Hematopoietic multipotent progenitor cell treated with erythropoietin and hydrocortisone succinate and interleukin-3 and kit ligand, for 4 days (in vitro differentiated cells): ENCODE data around the gene SYMPK.

ENCODE experiments used
- DNase-seq: peaks from one replicate; pipeline ENCODE4 v3.0.0-alpha.2; 2015

SYMPK gene

DNA sequence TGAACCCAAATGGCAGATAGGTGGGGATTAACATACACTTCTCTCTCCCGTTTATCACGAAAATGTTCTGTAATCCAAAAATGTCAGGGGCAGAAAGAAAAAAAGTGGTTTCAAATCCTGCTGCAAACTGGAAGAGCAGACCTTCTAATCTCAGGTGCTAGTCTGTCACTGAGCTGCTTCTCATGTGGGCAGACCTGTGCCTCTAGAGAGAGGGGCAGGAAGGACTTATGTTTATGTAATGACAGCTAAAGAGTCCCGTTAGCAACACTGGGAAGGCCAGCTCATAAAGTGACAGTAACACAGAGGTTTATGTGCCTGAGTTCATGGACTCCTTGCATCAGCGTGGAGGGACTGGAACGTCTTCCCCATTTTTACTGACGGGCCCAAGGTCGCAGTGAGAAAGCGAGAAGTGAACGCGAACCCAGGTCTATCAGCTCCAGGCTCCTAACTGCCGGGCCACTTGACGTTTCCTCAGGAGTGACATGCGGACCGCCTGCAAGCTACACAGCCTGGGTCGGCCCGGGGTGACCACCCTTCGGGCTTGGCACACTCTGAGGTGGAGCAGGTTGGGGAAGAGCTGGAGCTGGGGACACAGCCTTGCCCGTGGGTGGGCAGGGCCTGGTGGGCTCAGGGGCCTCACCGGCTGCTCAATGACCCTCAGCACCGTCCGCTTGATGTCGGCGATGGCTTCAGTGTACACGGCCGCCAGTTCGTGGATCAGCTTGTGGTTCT is 38.2 kb downstream of the SYMPK start:
- no peak for DNase-seq

DNA sequence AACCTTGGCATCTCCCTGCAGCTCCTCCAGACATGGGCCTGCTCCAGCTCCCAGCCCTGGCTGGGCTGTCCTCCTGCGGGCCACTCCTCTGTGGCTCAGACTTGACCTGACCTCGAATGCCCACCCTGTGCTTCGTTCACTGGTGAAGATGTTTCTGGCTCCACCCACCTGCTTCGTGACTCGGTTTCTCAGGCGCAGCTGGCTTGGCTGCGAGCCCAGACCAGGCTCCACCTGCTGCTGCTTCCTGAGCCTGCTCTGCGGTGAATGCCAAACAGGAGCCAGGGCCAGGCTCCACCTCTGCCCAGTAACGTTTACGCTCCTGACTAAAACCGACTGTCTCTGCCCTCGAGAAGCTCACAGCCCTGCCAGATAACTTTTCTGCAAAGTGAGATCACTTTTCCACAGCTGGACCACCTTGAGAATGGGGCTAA is 38.9 kb downstream of the SYMPK start:
- no peak for DNase-seq

GRCh38 chr19:45823182-45823581 is 39.8 kb downstream of the SYMPK start:
- DNase-seq, result no peak

DNA sequence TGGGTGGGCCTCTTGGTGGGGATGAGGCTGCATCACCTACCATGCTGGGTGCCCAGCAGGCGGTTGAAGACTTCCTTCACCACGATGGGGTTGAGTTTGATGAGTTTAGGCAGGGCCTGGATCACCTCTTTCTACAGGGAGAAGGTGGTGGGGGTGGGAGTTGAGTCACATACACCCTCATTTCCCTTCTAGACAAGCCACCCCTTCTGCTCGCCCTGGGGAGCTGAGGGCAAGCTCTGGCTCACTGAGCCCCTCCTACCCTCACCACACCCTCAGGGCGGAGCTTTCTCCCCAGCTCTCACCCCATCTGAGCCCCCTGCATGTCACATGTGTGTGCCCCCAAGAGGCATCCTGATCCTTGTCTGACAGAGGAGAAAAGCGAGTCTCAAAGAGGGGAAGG is 40.2 kb downstream of the SYMPK start:
- DNase-seq, result no peak

DNA sequence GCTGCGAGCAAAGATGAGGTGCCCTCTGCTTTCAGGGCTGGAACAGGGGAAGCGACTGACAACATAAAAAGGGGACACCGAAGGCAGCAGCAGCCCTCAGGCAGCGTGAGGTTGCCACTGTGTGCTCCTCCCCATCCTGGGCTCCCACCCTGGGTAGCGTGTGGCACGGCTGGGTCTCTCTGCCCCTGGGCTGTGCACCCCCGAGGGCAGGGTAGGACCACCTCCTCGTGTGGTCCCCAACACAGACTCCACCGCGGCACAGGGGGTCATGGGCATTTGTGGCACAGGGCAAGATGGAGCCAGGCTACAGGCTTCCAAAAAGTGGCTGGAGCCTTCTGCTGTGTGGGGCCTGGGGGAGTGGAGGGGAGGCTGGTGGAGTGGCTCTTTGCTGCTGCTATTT is 41.4 kb downstream of the SYMPK start:
- DNase-seq, result no peak

DNA sequence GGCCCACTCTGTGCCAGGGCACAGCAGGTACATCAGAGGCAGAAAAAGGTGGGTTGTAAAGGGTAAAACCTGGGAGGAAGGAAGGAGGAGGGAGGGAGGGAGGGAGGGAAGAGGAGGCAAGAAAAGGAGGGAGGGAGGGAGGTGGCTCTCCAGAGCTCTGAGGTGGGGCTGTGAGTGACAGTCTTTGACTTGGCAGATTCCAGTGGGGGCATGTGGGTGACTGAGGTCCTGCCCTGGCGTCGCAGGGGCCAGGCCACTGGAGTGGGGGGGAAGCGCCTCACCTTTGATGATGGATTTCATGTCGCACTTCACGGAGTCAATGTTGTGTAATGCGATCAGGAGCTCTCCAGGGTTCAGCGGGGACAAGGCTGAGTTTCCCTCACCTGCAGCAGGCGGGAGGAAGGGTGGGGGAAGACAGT is 41.8 kb downstream of the SYMPK start:
- DNase-seq, result no peak

- no peak for DNase-seq
Measured at GRCh38 chr19:45820413-45821102, 42.4 kb downstream of the SYMPK start.

DNA sequence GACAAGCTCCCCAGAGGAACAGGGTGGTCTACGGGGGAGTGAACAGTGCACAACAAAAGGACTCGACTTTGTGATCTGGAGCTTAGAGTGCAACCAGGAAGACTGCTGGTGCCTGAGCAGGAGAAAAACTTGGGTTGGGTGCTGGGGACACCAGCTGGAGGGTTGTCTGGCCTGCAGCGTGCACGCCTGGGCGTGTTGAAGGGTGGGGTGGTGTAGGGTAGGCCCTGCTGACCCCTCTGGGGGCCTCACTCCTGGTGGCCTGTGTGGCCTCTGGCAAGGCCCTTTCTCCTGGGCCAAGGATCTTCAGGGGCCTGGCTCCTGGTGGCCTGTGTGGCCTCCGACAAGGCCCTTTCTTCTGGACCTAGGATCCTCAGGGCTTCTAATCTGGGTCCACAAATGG is 43.2 kb downstream of the SYMPK start:
- DNase-seq, result no peak

GRCh38 chr19:45817725-45818301 is 45.1 kb downstream of the SYMPK start:
- DNase-seq, result no peak

- peak; percentile 98 for DNase-seq
Measured at GRCh38 chr19:45817010-45817724, 45.8 kb downstream of the SYMPK start.

DNA sequence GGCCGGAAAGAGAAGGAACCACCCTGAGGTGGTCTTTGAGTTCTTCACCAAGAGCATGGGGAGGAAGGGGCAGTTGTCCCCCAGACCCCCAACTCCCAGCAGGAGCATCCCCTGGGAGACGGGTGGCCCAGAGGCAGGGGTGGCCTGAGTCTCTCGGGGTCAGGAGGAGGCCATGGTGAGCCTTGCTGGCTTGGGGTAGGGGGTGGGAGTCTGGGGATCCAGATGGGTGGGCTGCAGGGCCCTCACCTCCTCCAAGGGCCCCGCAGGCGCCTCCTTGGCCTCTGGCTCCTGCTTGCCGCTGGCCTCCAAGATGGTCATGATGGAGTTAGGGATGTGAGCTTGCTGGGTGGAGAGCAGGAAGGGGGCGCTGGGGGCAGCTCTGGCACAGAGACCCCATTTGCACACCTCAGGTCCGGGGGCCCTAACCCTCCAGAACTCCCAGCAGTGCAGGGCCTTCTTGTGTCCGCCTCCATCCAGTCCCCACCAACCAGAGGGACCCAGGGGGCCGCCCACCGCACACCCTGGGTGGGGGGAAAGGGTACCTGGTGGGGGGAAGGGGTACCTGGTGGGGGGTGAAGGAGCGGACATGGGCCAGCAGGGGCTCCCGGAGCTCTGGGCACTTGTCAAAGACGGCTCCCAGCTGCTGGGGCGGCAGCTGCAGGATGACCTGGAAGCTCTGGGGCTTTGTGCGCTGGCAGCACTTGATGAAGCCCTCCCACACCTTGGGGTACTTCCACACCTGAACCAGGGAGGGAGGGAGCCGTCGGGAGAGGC is 46.5 kb downstream of the SYMPK start:
- no peak for DNase-seq

- DNase-seq, result no peak
Measured at GRCh38 chr19:45815481-45816216, 47.3 kb downstream of the SYMPK start.

DNA sequence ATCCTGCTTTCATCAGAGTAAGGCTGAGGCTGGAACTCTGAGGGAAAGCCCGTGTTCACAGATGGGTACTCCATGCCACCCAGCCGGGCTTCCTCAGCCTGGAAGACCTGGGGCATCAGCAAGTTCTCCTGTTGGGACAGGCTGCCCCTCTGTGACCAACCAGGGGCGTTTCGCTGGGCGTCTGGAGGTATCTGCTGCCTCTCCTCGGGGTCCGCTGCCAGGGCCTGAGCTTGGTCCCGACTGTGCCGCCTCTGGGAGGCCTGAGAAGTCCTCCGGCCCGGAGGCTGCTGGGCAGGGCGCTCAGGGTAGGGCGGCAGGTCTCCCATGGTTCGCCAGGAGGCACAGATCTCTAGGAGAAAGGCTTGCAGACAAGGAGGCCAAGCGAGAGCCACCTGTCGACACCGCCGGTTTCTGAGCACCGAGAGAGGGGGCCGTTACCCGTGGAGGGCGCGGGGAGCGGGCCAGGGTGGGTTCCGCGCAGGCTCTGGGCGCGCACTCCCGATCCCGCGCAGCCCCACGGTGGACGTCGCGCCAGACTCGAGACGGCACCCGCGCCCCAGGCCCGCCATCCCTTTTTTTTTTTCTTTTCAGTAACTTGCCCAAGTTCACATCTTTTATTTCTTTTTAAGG is 48.0 kb downstream of the SYMPK start, which contains the start of gene RSPH6A:
RSPH6A (minus strand) TSS at position 458 of the 630 bp plus-strand sequence; CDS start at position 326, 132 bp downstream.
- no peak for DNase-seq

GRCh38 chr19:45814166-45814780 is 48.7 kb downstream of the SYMPK start:
- no peak for DNase-seq

DNA sequence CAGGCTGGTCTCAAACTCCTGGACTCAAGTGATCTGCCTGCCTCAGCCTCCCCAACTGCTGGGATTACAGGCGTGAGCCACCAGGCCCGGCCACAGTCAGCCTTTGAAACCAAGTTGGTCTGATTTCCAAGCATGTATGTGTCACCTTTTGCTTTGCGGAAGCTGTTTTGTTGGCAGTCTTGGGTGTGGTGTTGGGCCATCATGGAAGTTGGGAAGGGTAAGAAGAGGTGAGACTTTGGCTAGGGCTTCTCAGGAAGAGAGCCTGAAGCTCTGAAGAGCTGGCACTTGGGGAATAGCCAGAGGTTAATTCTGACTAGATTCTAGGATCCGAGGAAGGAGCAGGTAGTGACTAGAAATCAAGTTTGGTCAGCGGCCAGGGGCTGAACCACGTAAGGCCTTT is 50.6 kb downstream of the SYMPK start:
- no peak for DNase-seq

GRCh38 chr19:45809643-45810159 is 53.2 kb downstream of the SYMPK start:
- DNase-seq, result peak; percentile 82

DNA sequence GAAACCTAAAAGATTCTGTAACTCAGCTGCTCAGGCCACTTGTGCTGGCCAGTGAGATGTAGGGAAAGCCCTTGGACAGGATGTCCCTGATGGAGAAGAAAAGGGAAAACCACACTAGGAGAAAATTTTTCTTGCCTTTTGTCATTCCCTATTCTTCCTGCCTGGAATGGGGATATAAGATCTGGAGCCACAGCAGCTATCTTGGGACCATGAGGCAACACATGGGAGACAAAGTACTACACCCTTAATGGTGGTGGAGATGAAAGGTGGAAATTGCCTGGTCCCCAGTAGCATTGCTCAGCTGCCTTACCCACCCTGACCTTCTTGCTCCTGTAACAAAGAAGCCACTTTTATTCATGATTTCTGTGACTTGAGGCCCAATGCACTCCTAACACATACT is 57.2 kb downstream of the SYMPK start:
- DNase-seq, result no peak

DNA sequence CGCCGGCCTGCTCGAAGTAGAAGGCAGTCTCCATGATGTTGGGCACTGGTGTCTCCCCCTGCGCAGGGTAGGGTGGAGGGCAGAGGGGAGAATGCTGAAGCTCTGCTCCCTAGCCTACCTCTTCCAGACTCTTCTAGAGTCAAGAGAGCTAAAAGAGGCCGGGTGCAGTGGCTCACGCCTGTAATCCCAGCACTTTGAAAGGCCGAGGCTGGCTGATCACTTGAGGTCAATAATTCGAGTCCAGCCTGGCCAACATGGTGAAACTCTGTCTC is 58.1 kb downstream of the SYMPK start:
- no peak for DNase-seq

DNA sequence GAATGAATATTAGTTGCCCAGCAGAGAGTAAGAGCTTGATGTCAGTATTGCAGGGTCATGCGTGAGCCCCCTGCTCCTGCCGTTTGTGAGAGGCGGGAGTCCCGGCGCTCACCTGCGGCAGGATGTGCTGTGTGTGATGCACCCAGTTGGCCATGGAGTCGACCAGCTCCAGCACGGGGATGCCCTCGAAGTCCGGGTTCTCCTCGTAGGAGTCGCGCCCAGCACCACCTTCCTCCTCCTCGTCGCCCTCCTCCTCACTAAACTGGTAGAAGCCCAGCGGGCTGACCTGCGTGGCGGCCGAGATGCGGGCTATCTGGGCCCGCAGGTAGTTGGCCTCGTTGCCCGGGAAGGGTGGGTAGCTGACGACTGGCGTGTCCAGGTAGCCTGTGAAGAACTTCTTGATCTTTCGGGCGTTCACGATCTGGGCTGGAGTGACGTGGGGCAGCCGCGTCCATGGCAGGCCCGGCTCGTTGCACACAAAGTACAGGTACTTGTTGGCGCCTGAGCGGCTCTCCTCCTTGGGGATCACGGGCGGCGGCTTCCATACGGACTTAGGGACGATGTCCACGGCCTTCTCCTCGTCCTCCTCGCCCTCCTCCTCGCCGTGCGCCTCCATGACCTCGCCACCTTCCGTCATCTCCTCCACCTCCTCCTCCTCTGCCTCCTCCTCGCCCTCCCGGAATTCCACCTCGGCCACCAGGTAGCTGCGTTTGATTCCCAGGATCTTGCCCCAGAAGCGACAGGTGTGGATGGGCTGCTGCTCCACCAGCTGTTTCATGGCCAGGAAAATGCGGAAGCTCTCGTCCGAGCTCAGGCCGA is 58.6 kb downstream of the SYMPK start:
- no peak for DNase-seq

DNA sequence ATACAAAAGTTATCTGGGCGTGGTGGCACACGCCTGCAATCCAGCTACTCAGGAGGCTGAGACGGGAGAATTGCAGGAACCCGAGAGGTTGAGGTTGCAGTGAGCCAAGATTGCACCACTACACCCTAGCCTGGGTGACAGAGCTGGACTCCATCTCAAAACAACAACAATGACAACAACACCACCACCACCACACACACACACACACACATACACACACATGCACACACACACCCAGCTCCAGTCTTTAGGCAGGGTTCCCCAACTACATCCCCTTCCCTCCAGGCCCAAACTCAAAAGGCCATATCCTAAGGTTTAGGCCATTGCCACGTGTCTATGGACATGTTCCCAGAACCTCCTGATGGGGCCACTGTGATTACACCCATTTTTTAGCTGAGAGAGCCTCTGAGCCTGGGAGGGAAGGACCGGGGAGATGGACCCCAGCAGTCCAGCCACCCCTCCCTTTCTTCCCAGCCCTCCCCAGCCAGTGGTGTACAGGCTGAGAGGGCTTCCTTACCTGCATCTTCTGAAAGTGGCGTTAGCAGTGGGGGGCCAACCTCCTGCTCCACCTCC is 61.3 kb downstream of the SYMPK start:
- no peak for DNase-seq
